Stimulated activated CD4-positive, alpha-beta T cell treated with anti-CD3 and anti-CD28 coated beads, TNF-alpha, amount 100 ng/mL, for 1 hour (primary cell): Measurements from ENCODE around the gene ZDHHC22.
A peak's percentile ranks its signal among the peaks of the same experiment; 100 is the strongest.
"Not testable (repeated sequence)": the region's sequence is repeated elsewhere in the genome, so short reads cannot be mapped to it uniquely, and the experiment has no call there.

Experiments
- DNase-seq, 3 donors: peaks; one replicate each; pipeline ENCODE4 v3.0.0-alpha.2; 2020; ENCODE audit warnings: low read depth in 3 of 3, low spot score in 1 of 3

The ZDHHC22 gene, protein sequence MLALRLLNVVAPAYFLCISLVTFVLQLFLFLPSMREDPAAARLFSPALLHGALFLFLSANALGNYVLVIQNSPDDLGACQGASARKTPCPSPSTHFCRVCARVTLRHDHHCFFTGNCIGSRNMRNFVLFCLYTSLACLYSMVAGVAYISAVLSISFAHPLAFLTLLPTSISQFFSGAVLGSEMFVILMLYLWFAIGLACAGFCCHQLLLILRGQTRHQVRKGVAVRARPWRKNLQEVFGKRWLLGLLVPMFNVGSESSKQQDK

DNA sequence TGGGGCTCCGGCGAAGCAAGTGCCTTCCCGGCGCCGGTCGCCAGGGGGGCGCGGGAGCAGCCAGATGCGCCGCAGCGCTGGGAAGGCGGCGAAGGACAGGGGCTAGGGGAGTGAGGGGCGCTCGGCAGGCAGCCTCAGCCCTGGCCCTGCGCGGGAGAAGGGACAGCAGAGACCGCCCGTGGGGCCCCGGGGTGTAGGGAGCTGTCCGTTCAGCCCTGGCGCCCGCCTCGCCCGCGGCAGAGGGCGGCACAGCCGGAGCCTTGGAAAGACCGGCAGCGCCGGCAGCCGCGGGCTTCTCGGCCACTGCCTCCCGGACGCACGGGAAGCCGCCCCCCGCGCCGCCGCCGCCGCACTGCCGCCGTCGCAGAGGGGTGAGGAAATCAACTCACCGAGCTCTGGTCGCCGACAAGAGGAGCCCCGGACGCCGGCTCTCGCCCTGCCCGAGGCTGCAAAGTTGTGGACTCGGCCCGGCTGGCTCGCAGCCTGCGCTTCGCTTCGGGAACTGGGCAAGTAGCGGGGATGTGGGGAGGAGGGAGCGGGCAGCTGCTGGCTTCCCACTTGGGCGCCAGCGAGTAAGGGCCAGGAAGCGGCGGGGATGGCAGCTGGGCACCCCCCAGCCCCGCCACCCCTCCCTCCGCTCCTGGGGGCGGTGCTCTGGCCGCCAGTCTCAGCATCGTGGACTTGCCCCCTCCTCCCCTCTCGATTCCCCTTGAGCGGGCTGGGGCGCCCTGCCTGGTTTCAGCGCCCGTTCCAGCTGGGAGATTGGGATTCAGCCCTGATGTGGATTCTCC lies at the start of gene ZDHHC22:
Gene ZDHHC22, minus strand, starts transcription at position 578 of the 791 bp plus-strand sequence. CDS start 2,053 bp downstream, outside the sequence.
- DNase-seq = no peak

DNA sequence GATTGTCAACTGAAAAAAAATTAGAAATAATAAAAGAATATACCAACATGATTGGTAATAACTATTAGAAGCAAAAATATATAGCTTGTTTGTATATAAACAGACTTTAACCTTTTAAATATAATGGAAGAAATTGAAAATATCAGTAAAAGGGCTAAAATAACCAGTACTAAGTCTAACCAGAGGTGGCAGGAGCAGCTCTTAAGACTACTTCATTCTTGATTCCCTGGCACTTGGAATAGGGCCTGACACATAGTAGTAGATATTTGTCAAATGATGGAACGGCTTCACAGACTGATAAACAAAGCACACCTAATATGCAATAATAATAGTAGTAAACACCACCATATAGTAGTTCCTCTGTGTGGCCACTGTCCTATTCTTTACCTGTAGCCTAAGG lies 49.4 kb upstream of the ZDHHC22 start:
- no peak for DNase-seq

DNA sequence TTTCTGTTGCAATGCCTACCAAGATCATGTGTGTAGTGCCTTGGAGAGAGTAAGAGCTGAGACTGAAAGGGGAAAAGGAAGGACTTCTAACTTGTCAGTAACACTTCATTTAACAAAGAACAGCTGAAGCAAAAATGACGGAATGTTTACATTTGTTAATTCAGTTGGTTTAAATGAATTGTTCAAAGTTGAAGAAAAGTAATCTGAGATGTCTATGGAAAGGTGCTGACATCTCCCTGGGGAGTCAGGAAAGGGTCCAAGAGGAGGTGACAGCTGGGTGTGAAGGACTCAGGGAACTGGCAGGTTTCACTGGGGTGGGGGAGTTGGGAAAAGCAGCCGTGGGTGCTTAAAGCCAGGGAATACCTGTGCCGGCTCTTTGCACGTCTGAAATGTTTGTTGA lies 47.9 kb upstream of the ZDHHC22 start:
- no peak for DNase-seq

DNA sequence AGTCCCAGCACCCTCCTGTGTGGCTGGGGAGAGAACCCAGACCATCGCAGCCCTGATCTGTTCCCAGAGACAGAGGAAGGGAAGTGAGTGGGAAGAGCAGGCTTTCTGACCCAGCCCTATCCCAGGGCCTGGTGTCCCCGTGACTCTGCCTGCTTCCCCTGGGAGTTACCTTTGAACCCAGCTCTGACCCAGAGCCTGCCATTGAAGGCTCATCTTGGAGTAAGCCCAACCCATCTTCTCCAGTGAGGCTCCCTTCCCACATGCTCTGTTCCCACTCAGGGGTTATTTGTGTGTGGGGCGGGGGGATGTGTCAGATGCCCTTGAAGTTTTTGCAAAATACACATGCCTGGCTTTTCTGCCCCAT lies 46.0 kb upstream of the ZDHHC22 start:
- no peak for DNase-seq

DNA sequence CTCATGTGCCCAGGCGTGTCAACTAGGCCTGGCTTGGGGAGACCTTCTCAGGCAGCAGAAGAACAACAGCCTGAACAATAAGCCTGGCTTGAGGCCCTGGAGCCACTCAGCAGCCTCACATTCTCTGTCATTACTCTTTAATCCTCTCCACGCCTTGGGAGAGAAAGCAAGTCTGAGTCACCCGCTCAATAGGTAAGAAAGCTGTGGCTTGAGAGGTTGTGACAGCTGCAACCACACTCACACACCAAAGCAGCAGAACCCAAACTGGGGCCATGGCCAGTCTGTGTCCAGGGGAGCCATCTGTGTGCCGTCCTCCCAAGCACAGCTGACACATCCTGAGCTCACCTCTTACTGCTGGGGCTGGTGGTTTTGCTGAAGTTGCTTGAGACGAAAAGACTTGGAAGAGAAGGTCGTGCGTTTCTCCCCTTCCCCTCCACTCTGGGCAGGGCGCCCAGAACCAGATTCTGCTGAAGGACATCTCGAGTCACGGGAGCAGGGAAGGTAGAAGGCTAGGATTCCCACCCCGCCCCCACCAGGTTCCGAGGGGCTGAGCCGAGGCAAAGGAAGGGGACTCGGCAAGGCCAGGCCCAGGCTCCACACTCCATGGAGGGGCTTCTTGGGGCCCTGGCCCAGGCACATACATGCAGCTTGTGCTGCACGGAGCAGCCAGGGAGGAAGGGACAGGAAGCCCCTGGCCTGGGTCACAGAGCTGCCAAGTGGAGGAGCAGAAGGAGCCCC lies 45.5 kb upstream of the ZDHHC22 start:
- DNase-seq = no peak

DNA sequence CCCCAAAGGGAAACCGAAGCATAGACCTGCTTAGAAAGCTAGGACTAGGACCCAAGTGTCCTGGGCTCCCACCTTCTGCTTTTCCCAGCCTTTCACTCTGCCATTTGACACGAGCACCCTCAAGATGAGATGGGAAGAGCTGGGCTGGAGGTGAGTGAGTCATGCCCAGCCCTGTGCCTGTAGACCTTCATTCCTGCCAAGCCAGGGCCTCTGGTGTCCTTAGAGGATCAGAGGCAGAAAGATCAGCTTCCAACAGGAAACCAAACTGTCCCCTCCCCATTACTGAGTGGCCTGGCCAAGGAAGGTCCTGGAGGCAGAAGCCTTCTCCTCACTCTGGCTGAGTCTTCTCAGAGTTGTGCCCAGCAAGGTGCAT lies 43.5 kb upstream of the ZDHHC22 start:
- DNase-seq = no peak

DNA sequence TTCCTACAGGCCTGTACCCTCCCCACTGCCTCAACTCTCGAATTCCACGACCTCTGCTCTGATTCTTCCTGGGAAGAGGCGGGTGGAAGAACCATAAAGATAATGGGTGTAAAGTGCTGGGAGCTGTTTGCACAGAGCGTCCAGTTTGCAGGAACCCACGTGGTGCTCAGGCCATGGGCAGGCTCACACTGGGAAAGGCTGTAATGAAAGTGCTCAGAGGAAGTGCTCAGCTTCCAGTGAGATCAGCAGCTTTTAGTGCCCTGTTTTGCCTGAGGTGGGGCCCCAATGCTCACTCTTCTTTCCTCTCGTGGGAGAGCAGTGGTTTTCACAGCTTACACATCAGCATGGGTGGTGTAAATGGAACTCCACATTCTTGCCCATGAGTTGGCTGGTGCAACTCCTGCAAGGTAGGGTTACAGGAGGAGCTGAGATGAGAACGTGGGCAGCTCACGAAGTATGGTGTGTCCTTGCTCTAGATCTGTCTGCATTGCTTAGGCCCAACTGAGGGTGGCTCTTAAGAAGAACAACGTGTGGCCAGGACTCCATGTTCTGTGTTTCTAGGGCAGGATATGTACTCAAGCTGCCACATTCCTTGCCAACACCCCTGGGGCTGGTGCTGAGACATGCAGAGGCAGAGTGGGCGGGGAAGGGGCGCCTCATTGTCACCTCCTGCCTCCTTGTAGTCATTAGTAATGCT lies 43.0 kb upstream of the ZDHHC22 start:
- DNase-seq = no peak

DNA sequence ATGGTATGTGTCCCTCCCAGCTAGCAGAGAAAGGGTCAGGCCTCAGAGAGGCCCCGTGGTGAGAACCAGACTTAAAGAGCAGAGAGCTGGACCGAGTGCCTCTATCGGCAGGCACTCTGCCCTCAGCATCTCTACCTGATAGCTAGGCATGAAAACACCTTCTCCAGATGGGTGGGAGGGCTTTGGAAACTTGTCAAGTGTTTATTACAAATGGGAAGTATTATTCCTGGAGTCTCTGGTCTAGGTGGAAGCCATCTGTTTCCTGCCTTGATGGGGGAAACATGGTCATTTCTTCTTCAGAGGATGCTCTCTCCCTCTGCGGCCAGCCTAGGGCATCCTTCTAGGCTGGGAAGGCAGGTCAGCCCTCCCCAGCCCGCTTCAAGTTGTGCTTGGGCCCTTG lies 42.3 kb upstream of the ZDHHC22 start:
- DNase-seq = no peak

DNA sequence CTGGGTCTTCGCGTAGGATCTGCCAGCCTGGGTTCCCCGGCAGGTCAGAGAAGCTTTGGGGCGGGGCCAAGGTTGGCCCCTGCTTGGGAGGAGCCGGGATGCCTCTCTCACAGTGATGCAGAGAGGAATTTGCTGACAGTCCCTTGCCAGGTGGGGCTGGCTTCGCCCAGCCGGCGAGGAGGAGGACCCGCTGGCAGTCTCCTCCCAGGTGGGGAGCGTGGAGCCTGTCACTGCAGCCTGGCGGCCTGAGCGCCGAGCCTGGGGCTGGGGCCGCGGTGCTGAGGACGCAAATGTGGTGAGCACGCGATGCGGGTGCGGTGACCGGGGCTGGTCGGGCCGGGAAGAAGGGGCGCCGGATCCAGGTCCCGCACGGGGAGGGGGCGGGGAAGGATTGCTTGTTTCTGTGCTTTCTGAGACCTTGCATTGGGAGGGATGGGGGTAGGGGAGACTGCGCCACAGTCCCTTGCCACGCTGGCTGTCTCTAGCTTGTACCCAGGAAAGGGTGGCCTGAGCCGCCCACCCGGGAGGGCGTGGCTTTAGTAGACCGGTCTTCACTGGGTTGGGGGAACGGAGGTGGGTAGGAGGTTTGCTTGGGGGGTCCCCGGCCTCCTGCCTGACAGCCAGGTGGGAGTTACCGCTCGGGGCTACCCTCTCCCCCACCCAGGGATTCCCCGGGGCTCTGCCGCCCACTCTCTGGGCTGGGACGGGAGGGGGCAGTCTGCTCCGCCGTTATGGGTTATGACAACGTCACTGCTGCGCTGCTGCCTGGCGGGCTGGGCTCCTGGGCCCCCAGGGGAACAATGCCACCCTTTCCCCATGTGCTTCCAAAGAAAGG lies 40.2 kb upstream of the ZDHHC22 start, which contains the start of gene TMEM63C:
Gene TMEM63C, plus strand, starts transcription at position 196 of the 835 bp plus-strand sequence. CDS start 37,016 bp downstream, outside the sequence.
- DNase-seq = peak in 1 of 3 donors; percentile 42

DNA sequence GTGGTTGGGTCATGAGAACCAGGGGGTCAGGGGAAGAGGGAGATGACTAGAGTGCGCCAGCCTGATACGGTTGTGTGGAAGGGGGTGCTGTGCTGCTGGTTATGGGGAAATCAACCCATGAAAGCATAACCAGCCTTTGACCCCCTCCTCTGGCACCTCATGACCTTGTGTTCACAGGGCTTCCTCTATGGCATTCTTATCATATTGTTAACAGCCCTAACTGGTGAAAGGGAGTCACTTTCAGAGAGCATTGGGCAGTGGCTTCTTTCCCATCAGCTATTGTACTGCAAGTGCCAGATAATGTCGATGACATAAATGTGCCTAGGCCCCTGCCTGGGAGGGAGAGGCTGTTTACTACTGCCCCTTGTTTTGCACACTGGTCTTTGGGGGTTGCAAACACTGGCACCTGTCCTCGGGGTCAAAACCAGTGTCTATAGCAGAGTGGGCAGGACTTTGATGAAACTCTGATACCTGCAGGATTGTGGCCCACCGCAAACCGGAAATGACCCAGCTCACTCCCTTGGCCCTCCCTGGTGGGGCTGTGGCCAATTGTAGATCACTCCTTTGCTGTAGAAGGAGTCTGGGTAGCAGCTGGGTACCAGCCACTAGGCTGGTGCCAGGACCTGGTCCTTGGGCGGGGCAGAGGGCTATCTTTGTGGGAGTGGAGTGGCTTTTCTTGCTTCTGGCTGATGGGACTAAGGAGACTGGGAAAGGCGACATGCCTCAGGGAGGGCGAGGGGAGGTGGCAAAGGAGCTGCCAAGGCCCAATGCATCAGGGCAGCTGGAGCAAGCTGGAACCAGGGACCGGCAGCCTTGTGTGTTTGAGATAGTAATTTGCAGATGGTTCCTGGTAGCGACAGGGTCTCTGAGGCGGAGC lies 39.4 kb upstream of the ZDHHC22 start:
- DNase-seq = no peak

DNA sequence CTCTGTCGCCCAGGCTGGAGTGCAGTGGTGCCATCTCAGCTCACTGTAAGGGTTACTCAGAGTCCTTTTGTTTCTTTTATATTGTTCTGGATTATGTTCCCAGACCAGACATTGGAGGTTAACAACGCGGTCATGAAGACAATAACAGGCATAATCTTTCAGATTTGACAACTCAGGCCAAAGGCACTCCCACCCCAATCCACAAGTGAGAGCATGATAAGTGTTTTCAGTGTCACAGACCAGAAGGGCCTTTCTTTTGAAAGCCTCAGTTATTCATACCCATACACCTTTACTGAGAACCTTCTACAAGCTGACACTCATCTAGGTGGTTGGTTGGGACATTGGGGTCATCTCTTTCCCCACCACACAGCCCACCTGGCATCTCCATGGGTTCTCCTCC lies 37.1 kb upstream of the ZDHHC22 start:
- no peak for DNase-seq

DNA sequence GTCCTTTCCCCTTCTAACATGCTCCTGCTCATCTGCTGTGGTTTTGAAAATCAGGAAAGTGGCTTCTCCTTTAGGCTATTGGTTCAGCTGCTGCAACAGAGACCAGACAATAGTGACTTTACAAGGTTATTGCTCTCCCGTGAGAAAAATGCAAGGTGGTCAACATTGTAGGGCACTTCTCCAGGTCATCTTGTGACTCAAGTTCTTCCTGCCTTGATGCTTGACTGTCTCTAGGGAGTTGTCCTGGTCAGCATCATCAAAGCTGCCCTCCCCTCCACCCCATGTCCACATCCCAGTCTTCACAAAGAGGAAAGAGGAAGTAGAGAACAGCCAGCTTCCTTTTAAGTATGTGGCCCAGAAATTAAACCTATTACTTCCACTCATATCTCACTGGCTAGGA lies 36.1 kb upstream of the ZDHHC22 start:
- DNase-seq = no peak

DNA sequence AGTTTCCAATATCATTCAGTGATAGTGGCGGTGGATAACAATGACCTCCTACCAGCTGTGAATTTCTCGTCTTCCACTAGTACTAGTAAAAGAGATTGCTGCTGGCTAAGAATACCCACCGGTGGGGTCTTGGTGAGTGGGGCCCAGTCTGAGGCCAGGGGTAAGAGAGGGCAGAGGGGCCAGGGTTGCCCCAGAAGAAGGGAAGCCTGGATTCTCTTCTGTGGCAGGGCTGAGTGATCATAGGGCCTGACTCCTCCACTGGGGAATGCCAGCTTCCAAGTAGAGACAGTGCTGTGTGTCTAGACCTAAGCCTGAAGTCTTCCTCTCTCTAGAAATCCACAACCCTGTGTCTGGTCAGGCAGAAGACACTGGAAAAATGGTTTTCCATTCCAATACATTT lies 34.3 kb upstream of the ZDHHC22 start:
- DNase-seq = no peak

DNA sequence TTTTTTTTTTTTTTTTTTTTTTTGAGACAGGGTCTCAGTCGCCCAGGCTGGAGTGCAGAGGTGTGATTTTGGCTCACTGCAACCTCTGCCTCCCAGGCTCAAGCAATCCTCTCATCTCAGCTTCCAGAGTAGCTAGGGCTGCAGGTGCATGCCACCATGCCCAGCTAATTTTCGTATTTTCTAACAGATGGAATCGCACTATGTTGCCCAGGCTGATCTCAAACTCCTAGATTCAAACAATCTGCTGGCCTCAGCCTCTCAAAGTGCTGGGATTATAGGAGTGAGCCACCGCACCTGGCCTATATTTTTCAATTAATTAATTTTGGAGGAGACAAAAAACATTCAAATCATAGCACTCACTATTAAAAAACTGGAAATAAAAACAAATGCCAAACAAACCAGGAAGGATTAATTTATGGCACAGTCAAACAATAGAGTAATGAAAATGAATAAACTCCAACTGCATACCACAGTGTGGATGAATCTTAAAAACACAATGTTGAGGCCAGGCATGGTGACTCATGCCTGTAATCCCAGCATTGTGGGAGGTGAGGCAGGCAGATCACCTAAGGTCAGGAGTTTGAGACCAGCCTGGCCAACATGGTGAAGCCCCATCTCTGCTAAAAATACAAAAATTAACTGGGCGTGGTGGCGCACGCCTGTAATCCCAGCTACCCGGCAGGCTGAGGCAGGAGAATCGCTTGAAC lies 32.5 kb upstream of the ZDHHC22 start:
- not testable (repeated sequence) for DNase-seq

DNA sequence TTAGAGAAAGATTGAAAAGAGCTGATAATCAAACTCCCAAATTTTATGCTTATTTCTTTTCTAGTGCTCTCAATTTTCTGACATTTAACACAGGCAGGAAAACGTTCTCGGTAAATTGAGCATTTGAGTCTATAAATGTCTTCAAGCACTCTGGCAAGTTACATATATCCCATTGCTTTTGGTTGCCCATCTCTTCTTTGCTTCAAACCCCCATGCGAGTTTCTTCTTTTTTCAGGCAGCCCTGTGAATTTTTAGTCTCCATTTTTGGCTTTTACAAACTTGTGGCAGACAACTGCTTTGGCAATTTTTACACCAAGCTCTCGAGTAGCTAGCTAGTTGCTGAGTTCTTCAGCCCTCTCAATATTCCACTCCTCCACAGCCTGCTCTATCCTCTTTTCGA lies 31.3 kb upstream of the ZDHHC22 start:
- DNase-seq = no peak

DNA sequence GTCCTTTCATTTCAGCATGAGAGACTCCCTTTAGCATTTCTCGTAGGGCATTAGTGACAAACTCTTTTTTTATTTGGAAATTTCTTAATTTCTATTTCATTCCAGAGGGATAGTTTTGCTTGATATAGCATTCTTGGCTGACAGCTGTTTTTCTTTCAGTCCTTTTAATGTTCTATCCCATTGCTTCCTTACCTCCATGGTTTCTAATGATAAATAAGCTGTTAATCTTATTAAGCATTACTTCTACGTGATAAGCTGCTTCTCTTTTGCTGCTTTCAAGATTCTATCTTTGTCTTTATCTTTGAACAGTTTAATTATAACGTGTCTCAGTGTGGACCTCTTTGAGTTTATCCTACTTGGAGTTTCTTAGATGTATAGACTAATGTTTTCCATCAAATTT lies 28.5 kb upstream of the ZDHHC22 start:
- DNase-seq = no peak

DNA sequence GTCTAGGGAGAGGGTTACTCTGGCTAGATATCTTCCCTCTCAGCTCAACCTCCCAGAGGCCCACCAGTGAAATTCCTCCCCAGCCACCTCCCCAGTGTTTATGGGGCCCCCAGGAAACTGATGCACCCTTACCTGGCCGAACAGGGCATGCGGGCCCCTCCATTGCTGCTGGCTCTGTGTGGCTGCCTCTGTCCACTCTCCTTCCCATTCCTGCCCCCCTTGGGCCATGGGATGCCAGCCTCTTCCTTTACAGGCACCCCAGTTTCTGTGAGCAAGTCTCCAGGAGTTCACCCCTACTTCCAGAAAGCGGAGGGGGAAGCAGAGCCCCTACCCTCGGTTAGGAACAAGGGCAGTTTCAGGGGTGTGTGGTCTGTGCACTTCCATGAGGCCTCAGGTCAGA lies 19.4 kb upstream of the ZDHHC22 start:
- no peak for DNase-seq

DNA sequence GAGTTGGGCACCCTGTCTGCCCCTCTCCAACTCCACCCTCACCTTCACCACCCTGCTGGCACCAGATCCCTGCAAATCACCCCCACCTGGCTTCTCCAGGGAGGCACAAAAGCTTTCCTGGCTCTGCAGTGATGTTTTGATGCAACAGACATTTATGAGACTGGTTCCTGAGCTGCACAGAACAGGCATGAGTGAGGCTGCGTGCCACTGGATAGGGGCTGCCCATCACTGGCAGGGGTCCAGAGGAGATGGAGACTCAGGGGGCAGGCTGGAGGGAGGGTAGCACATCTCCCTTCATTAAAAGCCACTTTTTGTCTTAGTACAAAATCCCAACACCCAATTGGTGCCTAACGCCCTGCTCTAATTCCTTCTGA lies 17.3 kb upstream of the ZDHHC22 start:
- DNase-seq = no peak
